CD4-positive, alpha-beta T cell (primary cell): ENCODE measurements around the gene PPP6R3. TPM values are rescaled to one million over a fixed set of nuclear protein-coding genes. Genes with fewer than 3 reads are reported as not detected.
"Not testable (repeated sequence)": the region's sequence is repeated elsewhere in the genome, so short reads cannot be mapped to it uniquely, and the experiment has no call there.

Source experiments
- ATAC-seq: fragments of 200-7000 bp; cut with Tn5 transposase; one replicate; pipeline ENCODE4 v1.10.0; 2022; ENCODE audit warnings: mild to moderate bottlenecking; ENCODE audit not compliant: poor library complexity
- CTCF ChIA-PET: fragments of 350-600 bp; sonication (Branson Sonifier 250); formaldehyde crosslinking; loops from one replicate; lab custom pipeline; 2021; ENCODE audit warnings: antibody characterized with exemption, inconsistent platforms; lab: Charles Lee
- POLR2A ChIA-PET: fragments of 350-600 bp; sonication (Branson Sonifier 250); formaldehyde crosslinking; loops from one replicate; lab custom pipeline; 2021; ENCODE audit warnings: antibody characterized with exemption, inconsistent platforms; lab: Charles Lee
- DNase-seq, 14 experiments: peaks; one replicate each; pipeline ENCODE4 v3.0.0-alpha.2; 2013 to 2020; ENCODE audit warnings: mixed read lengths in 2 of 14
- H3K27ac ChIP-seq, 2 donors: one replicate each; pipeline versions ENCODE4 v1.5.1 to v1.7.0; 2013; ENCODE audit warnings: low read length in 2 of 2, low read depth in 1 of 2, mild to moderate bottlenecking in 1 of 2
- H3K27me3 ChIP-seq, 2 experiments: 1 replicate in 1 of 2; 2 replicates in 1 of 2; pipeline versions ENCODE4 v1.6.1 to v1.7.0; 2013; ENCODE audit warnings: low read length in 2 of 2, control low read depth in 1 of 2, mild to moderate bottlenecking in 1 of 2, moderate library complexity in 1 of 2; ENCODE audit not compliant: insufficient read depth in 2 of 2, control insufficient read depth in 1 of 2
- H3K36me3 ChIP-seq: one replicate; pipeline ENCODE4 v1.6.1; 2013; ENCODE audit warnings: low read length, control low read depth; ENCODE audit not compliant: insufficient read depth
- H3K4me1 ChIP-seq: one replicate; pipeline ENCODE4 v1.6.1; 2013; ENCODE audit warnings: low read length, control low read depth; ENCODE audit not compliant: insufficient read depth
- H3K4me3 ChIP-seq: one replicate; pipeline ENCODE4 v1.5.1; 2013; ENCODE audit warnings: mild to moderate bottlenecking, low read length, moderate library complexity
- H3K9me3 ChIP-seq, 2 experiments: 1 replicate in 1 of 2; 2 replicates in 1 of 2; pipeline versions ENCODE4 v1.6.1 to v1.7.0; 2013; ENCODE audit warnings: low read length in 2 of 2, mild to moderate bottlenecking in 2 of 2, control low read depth in 1 of 2, moderate library complexity in 1 of 2; ENCODE audit not compliant: control insufficient read depth in 1 of 2, insufficient read depth in 1 of 2
- H3K27ac Mint-ChIP-seq: one replicate; pipeline ENCODE4 v1.8.0; 2020; ENCODE audit warnings: mixed read lengths
- H3K27me3 Mint-ChIP-seq: one replicate; pipeline ENCODE4 v1.8.0; 2021; ENCODE audit warnings: mixed read lengths
- H3K36me3 Mint-ChIP-seq: one replicate; pipeline ENCODE4 v1.8.0; 2021; ENCODE audit warnings: low read depth, mixed read lengths
- H3K4me1 Mint-ChIP-seq: one replicate; pipeline ENCODE4 v1.8.0; 2021; ENCODE audit warnings: low read depth, mixed read lengths
- H3K4me3 Mint-ChIP-seq: one replicate; pipeline ENCODE4 v1.8.0; 2020; ENCODE audit warnings: mild to moderate bottlenecking, mixed read lengths
- H3K9me3 Mint-ChIP-seq: one replicate; pipeline ENCODE4 v1.8.0; 2020; ENCODE audit warnings: mixed read lengths
- CTCF ChIP-seq: fragments of 200-600 bp; IDR thresholded peaks from one replicate; pipeline ENCODE4 v1.8.0; 2022; ENCODE audit warnings: antibody characterized with exemption, mild to moderate bottlenecking
- intact Hi-C, 2 experiments: fragments of 100-400 bp; cut with DNase I in 1 of 2; cut with micrococcal nuclease in 1 of 2; formaldehyde crosslinking; loops; one replicate each; pipeline versions ENCODE4 v1.15.1 to v1.9.0; 2023 to 2025; cut with DNase I, micrococcal nuclease
- total RNA-seq, 174 experiments: library from RNA in 2 of 174; stranded (reverse) in 2 of 174; gene quantifications; one replicate each; pipeline ENCODE4 v1.2.3 and lab custom pipeline; 2021 to 2026

PPP6R3 gene
- total RNA-seq, 2 experiments from 2014 or later, result 108 to 109 TPM

GRCh38 chr11:68431984-68432645, 28.4 kb upstream of the PPP6R3 start:
- ATAC-seq (no peak), DNase-seq (no peak)
- Histone ChIP-seq H3K36me3 (no peaks in the 10 kb centered on the region), H3K9me3 (peaks cover 12 to 29% of the 10 kb centered on the region in 2 experiments), H3K4me1 (no peaks in the 10 kb centered on the region), H3K27me3 (no peaks in the 10 kb centered on the region), H3K4me3 (no peak overlapping the region), H3K27ac (no peak overlapping the region)
- intact Hi-C loops, result no loop called here
- H3K4me3 Mint-ChIP-seq, result no peak overlapping the region
- ChIA-PET CTCF (no interaction called here), POLR2A (no interaction called here)
- no peak overlapping the region for H3K27ac Mint-ChIP-seq
- peaks cover 3% of the 10 kb centered on the region for H3K9me3 Mint-ChIP-seq
- no peaks in the 10 kb centered on the region for H3K27me3 Mint-ChIP-seq
- peaks cover 14% of the 10 kb centered on the region for H3K36me3 Mint-ChIP-seq
- no peaks in the 10 kb centered on the region for H3K4me1 Mint-ChIP-seq
- no peak for TF ChIP-seq CTCF

- H3K27ac ChIP-seq, result no peak overlapping the region
- peaks cover 12 to 29% of the 10 kb centered on the region in 2 experiments for H3K9me3 ChIP-seq
- Mint-ChIP-seq H3K4me3 (no peak overlapping the region), H3K36me3 (peaks cover 14% of the 10 kb centered on the region), H3K9me3 (peaks cover 3% of the 10 kb centered on the region), H3K27ac (no peak overlapping the region), H3K27me3 (no peaks in the 10 kb centered on the region), H3K4me1 (no peaks in the 10 kb centered on the region)
- no peaks in the 10 kb centered on the region for H3K4me1 ChIP-seq
- ATAC-seq (no peak), DNase-seq (no peak)
- no peaks in the 10 kb centered on the region for H3K36me3 ChIP-seq
- intact Hi-C loops, result no loop called here
- CTCF ChIA-PET, result no interaction called here
- H3K4me3 ChIP-seq, result no peak overlapping the region
- no peaks in the 10 kb centered on the region for H3K27me3 ChIP-seq
- no peak for TF ChIP-seq CTCF
- POLR2A ChIA-PET, result no interaction called here
These were observed 27.7 kb upstream of the PPP6R3 start for GRCh38 chr11:68432874-68433273.

GRCh38 chr11:68433541-68433940, 27.0 kb upstream of the PPP6R3 start:
- Histone ChIP-seq H3K4me1 (no peaks in the 10 kb centered on the region), H3K4me3 (no peak overlapping the region), H3K27ac (no peak overlapping the region), H3K9me3 (peaks cover 12 to 26% of the 10 kb centered on the region in 2 experiments), H3K27me3 (no peaks in the 10 kb centered on the region), H3K36me3 (no peaks in the 10 kb centered on the region)
- H3K27me3 Mint-ChIP-seq, result no peaks in the 10 kb centered on the region
- DNase-seq, result no peak
- no peak overlapping the region for H3K27ac Mint-ChIP-seq
- no peak for TF ChIP-seq CTCF
- no peaks in the 10 kb centered on the region for H3K4me1 Mint-ChIP-seq
- peaks cover 3% of the 10 kb centered on the region for H3K9me3 Mint-ChIP-seq
- no peak overlapping the region for H3K4me3 Mint-ChIP-seq
- no peak for ATAC-seq
- ChIA-PET POLR2A (no interaction called here), CTCF (no interaction called here)
- H3K36me3 Mint-ChIP-seq, result peaks cover 14% of the 10 kb centered on the region
- intact Hi-C loops, result no loop called here

GRCh38 chr11:68434159-68434558, 26.4 kb upstream of the PPP6R3 start:
- ATAC-seq, H3K27me3 ChIP-seq, H3K9me3 Mint-ChIP-seq, H3K4me3 ChIP-seq, H3K4me1 ChIP-seq, intact Hi-C loops, DNase-seq, H3K27ac ChIP-seq, H3K27ac Mint-ChIP-seq, POLR2A ChIA-PET, CTCF ChIA-PET, H3K27me3 Mint-ChIP-seq, H3K4me3 Mint-ChIP-seq, H3K4me1 Mint-ChIP-seq, H3K36me3 ChIP-seq: not testable (repeated sequence)
- peaks cover 14% of the 10 kb centered on the region for H3K36me3 Mint-ChIP-seq
- H3K9me3 ChIP-seq, result peaks cover 10 to 21% of the 10 kb centered on the region in 2 experiments
